RWPE1 (cell line): ENCODE measurements around the gene SNUPN.
A peak's percentile ranks its signal among the peaks of the same experiment; 100 is the strongest.

Experiments used
- CTCF ChIA-PET: fragments of 350-600 bp; sonication (Branson Sonifier 250); formaldehyde crosslinking; extraction: SDS; loops from one replicate; lab custom pipeline; 2021; lab: Yijun Ruan, JAX
- POLR2A ChIA-PET: fragments of 400-600 bp; formaldehyde crosslinking; extraction: SDS; loops from one replicate; lab custom pipeline; 2020; ENCODE audit warnings: antibody characterized with exemption; ENCODE audit not compliant: low non-redundant PET; lab: Yijun Ruan, JAX
- DNase-seq: peaks from one replicate; pipeline ENCODE4 v3.0.0; 2012; ENCODE audit warnings: low spot score
- H3K27ac ChIP-seq: fragments of 450-650 bp; 2 replicates; pipeline ENCODE4 v1.5.1; 2017
- TF ChIP-seq, protein P1 (sequence below): fragments of 450-650 bp; conservative IDR thresholded peaks from 2 replicates; pipeline ENCODE4 v1.5.1; 2017; ENCODE audit warnings: low read depth, mild to moderate bottlenecking

Gene SNUPN

DNA sequence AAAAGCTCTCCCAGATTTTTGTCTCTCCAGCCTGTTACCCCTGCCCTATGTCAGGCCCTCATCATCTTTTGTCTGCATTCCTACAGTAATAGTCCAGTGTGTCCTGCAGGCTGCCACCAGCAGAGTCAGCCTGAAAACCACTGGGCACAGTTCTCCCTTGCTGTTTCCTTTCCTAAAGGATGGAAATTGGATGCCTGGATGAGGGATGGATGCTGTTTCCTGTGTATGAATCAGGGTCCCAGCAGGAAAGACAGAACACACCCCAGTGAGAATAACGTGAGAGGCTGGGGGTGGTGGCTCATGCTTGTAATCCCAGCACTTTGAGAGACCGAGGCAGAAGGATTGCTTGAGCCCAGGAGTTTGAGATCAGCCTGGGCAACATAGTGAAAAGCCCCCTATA, 18.9 kb upstream of the SNUPN start:
- TF ChIP-seq, protein P1, sequence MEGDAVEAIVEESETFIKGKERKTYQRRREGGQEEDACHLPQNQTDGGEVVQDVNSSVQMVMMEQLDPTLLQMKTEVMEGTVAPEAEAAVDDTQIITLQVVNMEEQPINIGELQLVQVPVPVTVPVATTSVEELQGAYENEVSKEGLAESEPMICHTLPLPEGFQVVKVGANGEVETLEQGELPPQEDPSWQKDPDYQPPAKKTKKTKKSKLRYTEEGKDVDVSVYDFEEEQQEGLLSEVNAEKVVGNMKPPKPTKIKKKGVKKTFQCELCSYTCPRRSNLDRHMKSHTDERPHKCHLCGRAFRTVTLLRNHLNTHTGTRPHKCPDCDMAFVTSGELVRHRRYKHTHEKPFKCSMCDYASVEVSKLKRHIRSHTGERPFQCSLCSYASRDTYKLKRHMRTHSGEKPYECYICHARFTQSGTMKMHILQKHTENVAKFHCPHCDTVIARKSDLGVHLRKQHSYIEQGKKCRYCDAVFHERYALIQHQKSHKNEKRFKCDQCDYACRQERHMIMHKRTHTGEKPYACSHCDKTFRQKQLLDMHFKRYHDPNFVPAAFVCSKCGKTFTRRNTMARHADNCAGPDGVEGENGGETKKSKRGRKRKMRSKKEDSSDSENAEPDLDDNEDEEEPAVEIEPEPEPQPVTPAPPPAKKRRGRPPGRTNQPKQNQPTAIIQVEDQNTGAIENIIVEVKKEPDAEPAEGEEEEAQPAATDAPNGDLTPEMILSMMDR: no peak
- ChIA-PET CTCF (no interaction called here), POLR2A (no interaction called here)
- peak overlapping the region; percentile 27; the same call in 1 of the 2 replicates for H3K27ac ChIP-seq
- no peak for DNase-seq

- no peak for DNase-seq
- CTCF ChIA-PET: interaction anchor here (0.6 to 3.6 kb wide), 2 partner anchors 42 to 97 kb away, joined by 6 to 18 read pairs; no protein-coding TSS in a partner anchor
- H3K27ac ChIP-seq: peak overlapping the region; percentile 98
- TF ChIP-seq, protein P1: no peak
- POLR2A ChIA-PET: interaction anchor here (0.7 kb wide), 1 partner anchor 110 kb away, joined by 7 read pairs; no protein-coding TSS in a partner anchor
Observed at GRCh38 chr15:75641603-75642002, 16.1 kb upstream of the SNUPN start.

DNA sequence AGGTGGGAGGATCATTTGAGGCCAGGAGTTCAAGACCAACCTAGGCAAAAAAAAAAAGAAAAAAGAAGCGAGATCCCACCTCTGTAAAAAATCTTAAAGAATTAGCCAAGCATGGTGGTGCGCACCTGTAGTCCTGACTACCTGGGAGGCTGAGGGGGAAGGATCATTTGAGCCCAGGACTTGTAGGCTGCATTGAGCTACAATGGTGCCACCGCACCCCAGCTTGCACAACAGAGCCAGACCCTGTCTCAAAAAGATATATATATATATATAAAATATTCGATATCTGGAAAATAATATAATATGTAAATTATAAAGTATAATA, 15.6 kb upstream of the SNUPN start:
- TF ChIP-seq, protein P1: no peak
- no peak for DNase-seq
- H3K27ac ChIP-seq: peak overlapping the region; percentile 98
- CTCF ChIA-PET: interaction anchor here (0.6 to 3.6 kb wide), 3 partner anchors 43 to 274 kb away, joined by 3 to 18 read pairs (median 6); no protein-coding TSS in a partner anchor
- POLR2A ChIA-PET: interaction anchor here (1.8 kb wide), 1 partner anchor 27 kb away, joined by 7 read pairs; no protein-coding TSS in a partner anchor

DNA sequence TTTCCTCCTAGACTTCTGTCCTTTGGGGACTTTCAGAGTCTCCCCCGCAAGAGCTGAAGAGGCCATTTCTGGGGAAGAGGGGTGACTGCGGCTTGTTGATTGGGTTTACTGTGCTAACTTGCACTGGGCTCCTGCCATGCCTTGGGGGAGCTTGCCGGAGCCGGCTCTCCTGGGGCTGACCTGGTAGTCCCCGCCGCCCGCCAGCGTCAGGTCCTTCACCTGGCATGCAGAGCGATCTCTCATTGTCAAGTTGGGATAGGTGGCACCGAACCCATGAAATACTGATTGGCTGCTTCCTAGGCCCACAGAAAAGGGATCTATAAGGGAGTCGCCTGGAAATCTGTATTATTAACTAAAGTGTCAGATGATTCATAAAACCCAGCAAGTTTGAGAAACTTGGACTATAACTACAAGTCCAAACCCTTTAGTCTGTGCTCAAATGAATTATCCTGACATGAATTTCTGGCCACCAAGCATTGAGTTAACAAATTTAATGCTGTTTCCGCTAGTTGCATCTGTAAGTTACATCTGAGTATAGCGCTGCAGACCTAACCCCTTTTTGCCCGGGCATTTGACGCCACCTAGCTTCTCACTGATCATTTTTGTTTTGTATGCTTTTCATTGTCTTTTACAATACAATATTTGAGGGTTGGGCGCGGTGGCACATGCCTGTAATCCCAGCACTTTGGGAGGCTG, 15.1 kb upstream of the SNUPN start:
- peak overlapping the region; percentile 98 for H3K27ac ChIP-seq
- TF ChIP-seq, protein P1: peak; percentile 65
- ChIA-PET POLR2A (interaction anchor here (0.6 to 1.8 kb wide), 8 partner anchors 15 to 272 kb away, joined by 3 to 13 read pairs (median 6); partner anchors contain the start of genes MAN2C1, PTPN9 and SNUPN), CTCF (interaction anchor here (0.6 to 3.6 kb wide), 3 partner anchors 43 to 287 kb away, joined by 3 to 18 read pairs (median 3); no protein-coding TSS in a partner anchor)
- DNase-seq: no peak

DNA sequence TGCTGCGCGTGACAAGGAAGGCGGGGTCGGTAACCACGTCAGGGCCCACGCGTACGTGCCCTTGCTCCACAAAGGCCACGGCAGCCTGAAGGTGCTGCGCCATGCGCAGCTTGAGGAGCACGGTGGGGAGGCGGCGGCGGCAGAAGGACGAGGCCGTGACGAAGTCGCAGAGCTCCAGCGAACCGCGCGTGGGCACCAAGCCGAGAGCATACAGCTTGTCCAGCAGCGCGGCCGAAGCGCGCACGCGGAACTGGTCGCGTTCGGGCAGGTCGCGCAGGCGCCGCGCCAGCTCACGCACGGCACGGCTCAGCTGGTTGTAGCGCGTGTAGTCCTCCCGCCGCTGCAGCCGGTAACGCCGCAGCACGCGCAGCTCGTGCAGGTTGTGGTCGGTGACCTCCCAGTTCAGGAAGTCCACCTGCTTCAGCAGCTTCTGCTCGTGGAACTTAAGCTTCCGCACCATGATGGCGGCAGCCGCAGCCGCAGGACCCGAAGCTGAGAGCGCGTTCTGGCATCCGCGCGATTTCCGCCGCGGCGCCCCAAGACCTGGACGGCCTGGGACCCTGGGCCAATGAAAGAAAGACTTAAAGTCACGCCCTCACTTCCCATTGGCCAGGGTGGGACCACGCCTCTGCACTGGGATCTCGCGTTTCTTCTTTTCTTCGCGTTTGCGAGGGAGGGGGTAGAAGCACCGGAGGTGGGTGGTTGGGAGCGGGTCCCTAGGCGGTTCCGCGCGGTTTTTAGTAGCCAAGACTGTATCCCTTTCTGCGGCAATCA, 14.4 kb upstream of the SNUPN start, which contains the start of gene IMP3:
Gene IMP3 (minus strand): TSS at position 516 of the 774 bp plus-strand sequence. CDS start 56 bp downstream, at position 460.
- peak; percentile 99 for DNase-seq
- POLR2A ChIA-PET: interaction anchor here (0.6 to 1.8 kb wide), 13 partner anchors 8 to 272 kb away, joined by 3 to 13 read pairs (median 3); partner anchors contain the start of genes MAN2C1, PTPN9, SNUPN and SNX33
- H3K27ac ChIP-seq: peak within 1 kb of the TSS; percentile 98
- CTCF ChIA-PET: interaction anchor here (0.6 to 3.6 kb wide), 3 partner anchors 21 to 287 kb away, joined by 3 to 18 read pairs (median 3); no protein-coding TSS in a partner anchor
- TF ChIP-seq, protein P1: no peak
